ENCODE data around the gene PDS5A.
A peak's percentile ranks its signal among the peaks of the same experiment; 100 is the strongest.
"Not testable (repeated sequence)": the region's sequence is repeated elsewhere in the genome, so short reads cannot be mapped to it uniquely, and the experiment has no call there.

Gene PDS5A

DNA sequence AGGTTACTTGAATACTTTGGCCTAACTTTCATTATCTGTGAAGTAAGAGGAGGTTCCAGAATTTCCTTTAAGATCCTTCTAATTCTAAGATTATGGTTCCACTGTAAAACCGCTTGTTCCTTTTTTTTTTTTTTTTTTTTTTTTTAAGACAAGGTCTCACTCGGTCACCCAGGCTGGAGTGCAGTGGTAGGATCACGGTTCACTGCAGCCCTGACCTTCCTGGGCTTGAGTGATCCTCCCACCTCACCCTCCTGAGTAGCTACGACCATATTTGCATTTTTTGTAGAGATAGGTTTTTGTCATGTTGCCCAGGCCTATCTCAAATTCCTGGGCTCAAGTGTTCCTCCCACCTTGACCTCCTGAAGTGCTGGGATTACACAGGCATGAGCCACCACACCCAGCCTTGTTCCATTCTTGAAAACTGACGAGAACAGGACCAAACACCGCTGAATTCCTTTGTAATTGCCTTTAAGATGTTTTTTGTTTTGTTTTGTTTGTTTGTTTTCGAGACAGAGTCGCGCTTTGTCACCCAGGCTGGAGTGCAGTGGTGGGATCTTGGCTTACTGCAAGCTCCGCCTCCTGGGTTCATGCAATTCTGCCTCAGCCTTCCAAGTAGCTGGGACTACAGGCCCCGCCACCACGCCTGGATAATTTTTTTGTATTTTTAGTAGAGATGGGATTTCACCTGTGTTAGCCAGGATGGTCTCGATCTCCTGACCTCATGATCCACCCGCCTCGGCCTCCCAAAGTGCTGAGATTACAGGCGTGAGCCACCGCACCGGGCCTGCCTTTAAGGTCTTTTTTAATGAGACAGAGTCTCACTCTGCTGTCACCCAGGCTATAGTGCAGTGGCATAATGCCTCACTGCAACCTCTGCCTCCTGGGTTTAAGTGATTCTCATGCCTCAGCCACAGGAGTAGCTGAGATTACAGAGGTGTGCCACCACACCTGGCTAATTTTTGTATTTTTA is 6.8 kb downstream of the PDS5A start:
- DNase-seq (ENCODE audit: low spot score), result no peak

DNA sequence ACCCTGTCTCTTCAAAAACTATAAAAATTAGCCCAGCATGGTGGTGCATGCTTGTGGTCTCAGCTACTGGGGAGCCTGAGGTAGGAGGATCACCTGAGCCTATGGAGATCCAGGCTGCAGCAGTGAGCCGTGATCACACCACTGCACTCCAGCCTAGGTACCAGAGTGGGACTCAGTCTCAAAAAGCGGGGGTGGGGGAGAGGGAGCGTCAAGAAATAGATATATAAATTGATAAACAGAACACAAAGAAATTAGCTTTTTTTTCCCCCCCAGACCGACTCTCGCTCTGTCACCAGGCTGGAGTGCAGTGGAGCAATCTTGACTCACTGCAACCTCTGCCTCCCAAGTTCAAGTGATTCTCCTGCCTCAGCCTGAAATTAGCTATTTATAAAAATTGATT is 14.1 kb downstream of the PDS5A start:
- no peak for DNase-seq (ENCODE audit: low spot score)

GRCh38 chr4:39961311-39961877 is 16.3 kb downstream of the PDS5A start:
- DNase-seq (ENCODE audit: low spot score), result no peak

GRCh38 chr4:39950861-39951481 is 26.7 kb downstream of the PDS5A start:
- no peak for DNase-seq (ENCODE audit: low spot score)

DNA sequence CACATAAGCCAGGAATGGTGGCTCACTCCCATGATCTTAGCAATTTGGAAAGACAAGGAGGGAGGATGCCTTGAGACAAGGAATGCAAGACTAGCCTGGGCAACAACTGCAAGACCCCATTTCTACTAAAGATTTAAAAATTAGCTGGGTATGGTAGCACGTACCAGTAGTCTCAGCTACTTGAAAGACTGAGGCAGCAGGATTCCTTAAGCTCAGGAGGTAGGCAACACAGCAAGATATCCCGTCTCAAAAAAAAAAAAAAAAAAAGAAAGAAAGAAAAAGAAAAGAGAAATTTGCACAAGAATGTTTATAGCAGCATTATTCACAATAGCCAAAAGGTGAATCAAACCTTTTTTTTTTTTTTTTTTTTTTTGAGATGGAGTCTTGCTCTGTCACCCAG is 29.7 kb downstream of the PDS5A start:
- no peak for DNase-seq (ENCODE audit: low spot score)

DNA sequence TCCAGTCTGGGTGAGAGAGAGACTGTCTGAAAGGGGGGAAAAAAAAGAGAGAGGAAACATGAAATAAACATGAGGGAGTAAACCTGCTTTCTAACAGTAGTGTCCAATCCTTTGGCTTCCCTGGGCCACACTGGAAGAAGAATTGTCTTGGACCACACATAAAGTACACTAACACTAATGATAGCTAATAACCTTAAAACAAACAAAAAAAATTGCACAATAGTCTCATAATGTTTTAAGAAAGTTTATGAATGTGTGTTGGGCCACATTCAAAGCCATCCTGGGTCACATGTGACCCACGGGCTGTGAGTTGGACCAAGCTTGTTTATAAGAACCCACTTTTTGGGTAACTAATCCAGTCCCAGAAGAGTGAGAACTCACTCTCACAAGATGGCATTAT is 30.3 kb downstream of the PDS5A start:
- no peak for DNase-seq (ENCODE audit: low spot score)

DNA sequence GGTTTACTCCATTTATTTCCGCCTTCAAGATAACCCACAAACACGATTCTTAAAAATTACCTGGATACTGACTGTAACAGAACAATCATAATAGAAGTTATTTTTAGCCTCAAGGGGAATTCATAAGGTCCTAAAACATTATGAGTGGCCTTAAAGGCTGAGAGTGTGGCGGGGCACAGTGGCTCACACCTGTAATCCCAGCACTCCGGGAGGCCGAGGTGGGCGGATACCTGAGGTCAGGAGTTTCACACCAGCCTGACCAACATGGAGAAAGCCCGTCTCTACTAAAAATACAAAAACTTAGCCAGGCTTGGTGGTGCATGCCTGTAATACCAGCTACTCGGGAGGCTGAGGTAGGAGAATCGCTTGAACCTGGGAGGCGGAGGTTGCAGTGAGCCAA is 33.5 kb downstream of the PDS5A start:
- not testable (repeated sequence) for DNase-seq (ENCODE audit: low spot score)

DNA sequence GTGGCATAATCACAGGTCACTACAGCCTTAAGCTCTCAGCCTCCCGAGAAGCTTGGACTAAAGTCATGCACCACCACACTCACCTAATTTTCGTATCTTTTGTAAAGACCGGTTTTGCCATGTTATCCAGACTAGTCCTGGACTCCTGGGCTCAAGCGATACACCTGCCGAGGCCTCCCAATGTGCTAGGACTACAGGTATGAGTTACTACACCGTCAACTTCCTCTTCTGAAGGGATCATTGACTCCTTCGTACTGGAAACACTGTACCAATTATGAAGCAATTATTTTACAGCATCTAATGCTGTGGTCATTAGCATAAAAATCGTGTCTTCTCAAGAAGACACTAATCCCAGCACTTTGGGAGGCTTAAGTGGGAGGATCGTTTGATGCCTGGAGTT is 35.2 kb downstream of the PDS5A start:
- no peak for DNase-seq (ENCODE audit: low spot score)

GRCh38 chr4:39941682-39942217 is 36.0 kb downstream of the PDS5A start:
- no peak for DNase-seq (ENCODE audit: low spot score)

DNA sequence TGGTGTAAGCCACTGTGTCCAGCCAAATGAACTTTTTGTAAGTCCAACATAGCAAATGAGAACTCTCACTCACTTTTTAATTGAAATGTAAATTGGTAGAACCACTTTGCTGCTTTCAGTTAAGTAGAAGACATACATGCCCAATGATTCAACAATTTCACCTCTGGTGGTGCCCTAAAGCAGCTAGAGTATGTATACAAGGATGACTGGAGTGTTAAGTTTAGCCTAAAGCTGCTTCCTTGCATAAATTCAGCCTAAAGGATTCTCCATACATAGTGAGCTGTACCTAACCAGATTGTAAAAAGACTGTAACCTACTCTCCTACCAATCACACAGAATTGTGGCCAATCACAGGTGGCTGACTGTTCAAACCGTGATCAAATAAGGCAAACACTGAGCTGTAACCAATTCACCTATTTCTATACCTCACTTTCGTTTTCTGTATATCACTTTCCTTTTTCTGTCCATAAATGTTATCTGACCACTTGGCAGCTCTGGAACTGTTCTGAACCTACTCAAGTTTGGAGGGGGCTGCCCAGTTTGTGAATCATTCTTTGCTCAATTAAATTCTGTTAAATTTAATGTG is 39.9 kb downstream of the PDS5A start:
- DNase-seq (ENCODE audit: low spot score), result no peak

DNA sequence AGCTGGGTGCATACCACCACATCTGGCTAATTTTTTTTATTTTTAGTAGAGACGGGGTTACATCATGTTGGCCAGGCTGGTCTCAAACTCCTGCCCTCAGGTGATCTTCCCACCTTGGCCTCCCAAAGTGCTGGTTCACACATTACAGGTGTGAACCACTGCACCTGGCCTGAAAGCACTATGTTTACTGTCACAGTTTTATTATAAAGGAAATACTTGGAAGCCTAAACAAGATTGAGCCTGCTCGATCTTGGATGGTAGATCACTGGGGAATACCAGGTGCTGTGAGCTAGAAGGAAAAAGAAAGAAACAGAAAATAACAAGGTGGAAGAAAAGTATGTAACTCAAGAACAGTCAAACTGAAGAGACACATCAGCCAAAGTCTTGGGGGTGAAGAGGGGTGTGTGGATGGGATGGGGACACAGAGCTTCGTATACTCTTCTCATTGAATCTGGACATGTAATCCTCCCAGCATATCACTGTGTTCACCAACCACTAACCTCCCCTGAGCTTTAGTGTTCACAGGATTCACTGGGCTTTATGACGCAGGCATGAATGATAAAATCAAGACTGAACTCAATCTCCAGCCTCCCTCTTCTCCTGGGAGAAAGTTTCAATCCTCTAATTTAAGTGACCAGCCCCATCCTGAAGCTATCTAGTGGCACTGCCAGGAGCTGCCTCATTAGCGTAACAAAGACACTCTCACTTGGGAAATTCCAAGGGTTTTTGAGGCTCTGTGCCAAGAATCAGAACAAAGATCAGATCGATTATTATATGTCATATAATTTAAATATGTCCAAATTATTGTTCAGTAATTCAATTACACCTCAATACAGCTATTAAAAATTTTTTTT is 40.9 kb downstream of the PDS5A start:
- DNase-seq (ENCODE audit: low spot score), result no peak

DNA sequence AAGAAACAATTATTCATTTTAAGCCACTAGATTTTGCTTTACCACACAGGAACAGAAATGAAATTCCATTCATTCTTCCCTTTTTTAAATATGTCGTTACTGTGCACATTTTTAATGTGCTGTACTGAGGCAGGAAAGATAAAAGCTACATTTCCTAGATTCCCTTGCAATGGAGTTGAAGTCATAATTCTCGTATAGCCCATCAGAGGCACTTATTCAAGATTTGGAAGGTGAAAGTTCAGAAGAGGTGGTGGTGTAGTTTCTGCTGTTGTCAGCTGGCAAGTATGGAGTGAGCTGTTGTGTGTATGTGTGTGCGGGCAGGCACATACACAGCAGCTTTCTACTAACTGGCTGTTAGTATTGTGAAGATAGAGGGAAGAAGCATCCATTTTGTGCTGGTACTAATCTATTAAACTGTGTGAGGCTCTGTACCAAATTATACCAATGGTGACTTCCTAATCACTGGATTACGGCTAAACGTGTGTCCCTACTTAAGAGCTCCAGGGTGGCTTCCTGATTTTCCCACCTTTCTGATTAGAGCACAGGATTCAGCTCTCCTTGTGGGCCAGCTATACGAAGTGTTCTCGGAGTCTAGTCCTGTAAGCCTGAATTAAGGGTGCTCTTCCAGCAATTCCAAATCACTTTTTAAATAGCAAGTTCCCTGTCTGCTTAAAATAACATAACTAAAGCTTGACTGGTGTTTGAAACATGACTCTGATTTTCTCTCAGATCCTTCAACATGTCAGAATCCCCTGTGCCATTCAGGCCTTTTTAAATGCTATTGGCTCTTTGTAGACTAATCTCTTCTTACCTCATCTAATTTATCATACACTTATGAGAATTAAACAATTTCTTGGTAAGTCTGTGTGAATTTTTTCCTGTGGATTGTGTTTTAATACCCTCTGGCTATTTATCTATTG is 43.8 kb downstream of the PDS5A start:
- DNase-seq (ENCODE audit: low spot score), result no peak

- peak; percentile 32 for DNase-seq (ENCODE audit: low spot score)
Observed at GRCh38 chr4:39932776-39933402, 44.8 kb downstream of the PDS5A start.

GRCh38 chr4:39931441-39931901 is 46.2 kb downstream of the PDS5A start:
- DNase-seq (ENCODE audit: low spot score), result peak; percentile 14

- DNase-seq (ENCODE audit: low spot score), result no peak
Observed at GRCh38 chr4:39928538-39928937, 49.2 kb downstream of the PDS5A start.

DNA sequence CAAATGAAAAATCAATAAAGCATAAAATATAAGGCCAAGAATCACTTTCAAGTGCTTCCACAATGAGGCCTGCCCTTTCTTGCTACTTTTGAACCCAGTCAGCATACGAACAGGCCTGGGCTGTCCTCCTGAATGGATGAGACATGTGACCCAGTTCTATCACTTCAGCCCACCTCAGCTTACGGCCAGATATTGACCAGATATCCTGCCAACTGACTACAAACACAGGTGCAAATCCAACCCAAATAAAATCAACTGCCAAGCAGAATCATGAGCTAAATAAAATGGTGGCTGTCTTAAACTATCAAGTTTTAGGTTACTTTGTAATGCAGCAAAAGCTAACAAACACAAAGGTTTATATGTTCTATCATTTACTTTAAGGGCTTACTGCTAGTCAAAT is 53.7 kb downstream of the PDS5A start:
- DNase-seq (ENCODE audit: low spot score), result no peak

GRCh38 chr4:39922399-39922798 is 55.3 kb downstream of the PDS5A start:
- no peak for DNase-seq (ENCODE audit: low spot score)

DNA sequence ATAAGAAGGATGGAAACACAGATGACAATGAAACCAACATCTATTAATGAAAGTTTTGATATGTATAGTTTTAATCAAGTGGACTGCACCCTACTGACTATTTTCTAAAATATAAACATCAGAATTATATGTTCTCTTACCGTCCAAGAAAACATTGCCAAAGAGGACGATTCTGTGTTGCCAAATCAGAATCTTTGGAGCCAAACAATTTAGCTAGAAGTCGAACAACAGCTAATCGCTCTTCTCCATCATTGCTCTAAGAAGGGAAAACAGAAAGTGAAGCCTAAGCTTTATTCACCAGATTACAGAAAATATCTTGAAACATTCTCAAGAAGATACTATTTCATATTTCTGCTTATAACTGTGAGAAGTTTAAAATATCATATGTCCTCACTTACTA is 64.2 kb downstream of the PDS5A start:
- no peak for DNase-seq (ENCODE audit: low spot score)

DNA sequence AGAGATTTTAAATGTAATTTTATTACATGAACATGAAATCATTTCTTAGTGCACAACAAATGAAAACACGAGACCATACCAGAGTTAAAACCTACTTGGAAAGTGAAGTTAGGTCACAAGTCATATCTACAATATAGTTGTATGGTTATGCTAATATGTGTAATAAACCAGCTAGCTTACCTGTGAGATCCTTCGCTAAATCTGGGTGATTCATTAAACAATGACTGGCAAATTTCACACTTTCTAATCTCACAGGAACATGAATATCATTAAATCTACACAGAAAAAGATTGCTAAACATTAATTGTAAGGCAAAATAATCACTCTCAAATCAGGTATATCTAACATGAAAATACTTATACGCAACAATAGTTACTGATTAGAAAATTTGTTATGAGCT is 67.6 kb downstream of the PDS5A start:
- no peak for DNase-seq (ENCODE audit: low spot score)

GRCh38 chr4:39908284-39908683 is 69.4 kb downstream of the PDS5A start:
- DNase-seq (ENCODE audit: low spot score), result no peak

Measured in CD4-positive, alpha-beta T cell treated with Interleukin-15 for 4 hours (primary cell).